ENCODE results near the gene RTN4RL2. TPM values are rescaled to one million over a fixed set of nuclear protein-coding genes. Genes with fewer than 3 reads are reported as not detected.
A peak's percentile ranks its signal among the peaks of the same experiment; 100 is the strongest.

Gene RTN4RL2
- total RNA-seq, 2 donors from 2014 or later: 0.97 to 1.5 TPM

- 80 to 92% methylated on average over 1 of the region's 1 CpG for WGBS, 2 experiments (ENCODE audit: insufficient coverage in 1 of 2, insufficient read length in 1 of 2)
- H3K27me3 Mint-ChIP-seq (ENCODE audit: insufficient read depth): peaks cover 26% of the 10 kb centered on the region
- no peak for TF ChIP-seq CTCF (conservative IDR thresholded peaks at IDR 0.05)
Measured at GRCh38 chr11:57446055-57446454, 14.3 kb upstream of the RTN4RL2 start.

GRCh38 chr11:57453543-57454177, 6.7 kb upstream of the RTN4RL2 start:
- 90 to 100% methylated on average over 1 to 2 of the region's 2 CpGs for WGBS, 2 experiments (ENCODE audit: insufficient coverage in 1 of 2, insufficient read length in 1 of 2)
- no peaks in the 10 kb centered on the region for H3K36me3 ChIP-seq (ENCODE audit: control insufficient read depth, insufficient read depth, low read length)
- TF ChIP-seq CTCF (conservative IDR thresholded peaks at IDR 0.05): no peak
- no peaks in the 10 kb centered on the region for H3K9me3 ChIP-seq (ENCODE audit: control insufficient read depth, low read length)
- peaks cover 7% of the 10 kb centered on the region for H3K4me1 Mint-ChIP-seq
- peaks cover 87% of the 10 kb centered on the region for H3K27me3 ChIP-seq (ENCODE audit: control insufficient read depth, insufficient read depth, low read length, poor library complexity, severe bottlenecking)
- no peaks in the 10 kb centered on the region for H3K9me3 Mint-ChIP-seq
- no peak for DNase-seq
- no peak overlapping the region for H3K27ac Mint-ChIP-seq
- H3K4me1 ChIP-seq (ENCODE audit: control insufficient read depth, insufficient read depth, low read length): no peaks in the 10 kb centered on the region
- H3K4me3 ChIP-seq (ENCODE audit: low read length): no peak overlapping the region
- no peaks in the 10 kb centered on the region for H3K36me3 Mint-ChIP-seq (ENCODE audit: low read depth)
- H3K9ac ChIP-seq (ENCODE audit: extremely low read depth, low read length, poor library complexity, severe bottlenecking): no peak overlapping the region
- no peak overlapping the region for H3K27ac ChIP-seq (ENCODE audit: low read depth, low read length)
- no peak overlapping the region for H3K4me3 Mint-ChIP-seq
- H3K27me3 Mint-ChIP-seq (ENCODE audit: insufficient read depth): peaks cover 78% of the 10 kb centered on the region

More at GRCh38 chr11:57446055-57446454, 14.3 kb upstream of the RTN4RL2 start:
- no peak overlapping the region for H3K27ac Mint-ChIP-seq
- Histone ChIP-seq H3K36me3 (ENCODE audit: control insufficient read depth, insufficient read depth, low read length) (no peaks in the 10 kb centered on the region), H3K9me3 (ENCODE audit: control insufficient read depth, low read length) (no peaks in the 10 kb centered on the region), H3K27ac (ENCODE audit: low read depth, low read length) (no peak overlapping the region), H3K27me3 (ENCODE audit: control insufficient read depth, insufficient read depth, low read length, poor library complexity, severe bottlenecking) (peaks cover 18% of the 10 kb centered on the region), H3K9ac (ENCODE audit: extremely low read depth, low read length, poor library complexity, severe bottlenecking) (no peak overlapping the region), H3K4me3 (ENCODE audit: low read length) (no peak overlapping the region), H3K4me1 (ENCODE audit: control insufficient read depth, insufficient read depth, low read length) (no peaks in the 10 kb centered on the region)
- H3K9me3 Mint-ChIP-seq: no peaks in the 10 kb centered on the region
- H3K4me3 Mint-ChIP-seq: no peak overlapping the region
- no peaks in the 10 kb centered on the region for H3K36me3 Mint-ChIP-seq (ENCODE audit: low read depth)
- no peak for DNase-seq
- H3K4me1 Mint-ChIP-seq: no peaks in the 10 kb centered on the region

GRCh38 chr11:57456960-57457642, 3.2 kb upstream of the RTN4RL2 start:
- Histone ChIP-seq H3K4me3 (ENCODE audit: low read length) (no peak overlapping the region), H3K27ac (ENCODE audit: low read depth, low read length) (no peak overlapping the region), H3K4me1 (ENCODE audit: control insufficient read depth, insufficient read depth, low read length) (no peaks in the 10 kb centered on the region), H3K9me3 (ENCODE audit: control insufficient read depth, low read length) (no peaks in the 10 kb centered on the region), H3K36me3 (ENCODE audit: control insufficient read depth, insufficient read depth, low read length) (no peaks in the 10 kb centered on the region), H3K9ac (ENCODE audit: extremely low read depth, low read length, poor library complexity, severe bottlenecking) (no peak overlapping the region), H3K27me3 (ENCODE audit: control insufficient read depth, insufficient read depth, low read length, poor library complexity, severe bottlenecking) (peaks cover 93% of the 10 kb centered on the region)
- WGBS, 2 experiments (ENCODE audit: insufficient coverage in 1 of 2, insufficient read length in 1 of 2): 9 to 21% methylated on average over 14 to 19 of the region's 19 CpGs
- Mint-ChIP-seq H3K4me1 (peaks cover 17% of the 10 kb centered on the region), H3K27ac (peak overlapping the region; percentile 76), H3K36me3 (ENCODE audit: low read depth) (no peaks in the 10 kb centered on the region), H3K4me3 (peak overlapping the region; percentile 38), H3K27me3 (ENCODE audit: insufficient read depth) (peaks cover 90% of the 10 kb centered on the region), H3K9me3 (no peaks in the 10 kb centered on the region)
- peak; percentile 97 for DNase-seq
- TF ChIP-seq CTCF (conservative IDR thresholded peaks at IDR 0.05): peak; percentile 99

Data from endodermal cell (in vitro differentiated cells).